SK-N-SH (cell line): ENCODE results near the gene SIGLEC10. TPM values are rescaled to one million over a fixed set of nuclear protein-coding genes. Genes with fewer than 3 reads are reported as not detected.

Source experiments
- CTCF ChIA-PET: fragments of 300-600, 350-600 bp; formaldehyde crosslinking; extraction: SDS; loops from one replicate; lab custom pipeline; 2021; lab: Yijun Ruan, JAX
- POLR2A ChIA-PET: fragments of 350-600 bp; sonication (Branson Sonifier 250); formaldehyde crosslinking; extraction: SDS; loops from one replicate; lab custom pipeline; 2020; ENCODE audit warnings: antibody characterized with exemption, inconsistent platforms; lab: Yijun Ruan, JAX
- DNase-seq: peaks from one replicate; pipeline ENCODE4 v3.0.0; 2012
- H2AFZ ChIP-seq: fragments of 200-600 bp; sonication (generic); 2 replicates; pipeline ENCODE4 v1.8.1; 2016; ENCODE audit warnings: antibody characterized with exemption, mild to moderate bottlenecking, low read depth
- H3F3A ChIP-seq: fragments of 200-600 bp; sonication (generic); replicated peaks from 2 replicates; pipeline ENCODE3; 2016; ENCODE audit warnings: antibody characterized with exemption, mild to moderate bottlenecking; ENCODE audit not compliant: insufficient read depth
- H3K27ac ChIP-seq, 2 experiments: fragments of 200-500 bp in 1 of 2; fragments of 200-600 bp in 1 of 2; sonication (Bioruptor generic) in 1 of 2; sonication (generic), shearing (Covaris generic) in 1 of 2; 2 replicates each; pipeline versions ENCODE4 v1.5.1 to v1.6.1; 2014 to 2016; ENCODE audit warnings: low read depth in 2 of 2, inconsistent platforms in 1 of 2, low read length in 1 of 2, mild to moderate bottlenecking in 1 of 2, mixed read lengths in 1 of 2
- H3K27me3 ChIP-seq: fragments of 200-600 bp; sonication (generic), shearing (Covaris generic); 2 replicates; pipeline ENCODE4 v1.6.1; 2016; ENCODE audit warnings: mixed run types; ENCODE audit not compliant: insufficient read depth
- H3K36me3 ChIP-seq, 2 experiments: fragments of 200-500 bp in 1 of 2; fragments of 200-600 bp in 1 of 2; sonication (Bioruptor generic) in 1 of 2; sonication (generic) in 1 of 2; replicated peaks in 1 of 2; 2 replicates each; pipeline versions ENCODE3 to v1.5.1; 2014 to 2016; ENCODE audit warnings: low read length in 1 of 2, mild to moderate bottlenecking in 1 of 2; ENCODE audit not compliant: insufficient read depth in 2 of 2, control insufficient read depth in 1 of 2
- H3K4me1 ChIP-seq, 2 experiments: fragments of 200-500 bp in 1 of 2; fragments of 200-600 bp in 1 of 2; sonication (Bioruptor generic) in 1 of 2; sonication (generic), shearing (Covaris generic) in 1 of 2; 2 replicates each; pipeline versions ENCODE4 v1.5.1 to v1.6.1; 2014 to 2016; ENCODE audit warnings: low read depth in 1 of 2, low read length in 1 of 2, mixed run types in 1 of 2; ENCODE audit not compliant: insufficient read depth in 2 of 2, control insufficient read depth in 1 of 2
- H3K4me2 ChIP-seq: fragments of 200-600 bp; sonication (generic), shearing (Covaris generic); 2 replicates; pipeline ENCODE4 v1.6.1; 2017; ENCODE audit warnings: mixed run types
- H3K4me3 ChIP-seq, 2 experiments: fragments of 200-500 bp in 1 of 2; fragments of 200-600 bp in 1 of 2; sonication (Bioruptor generic) in 1 of 2; sonication (generic), shearing (Covaris generic) in 1 of 2; 2 replicates each; pipeline versions ENCODE4 v1.5.1 to v1.8.1; 2014 to 2016; ENCODE audit warnings: low read depth in 2 of 2, inconsistent platforms in 1 of 2, low read length in 1 of 2, mild to moderate bottlenecking in 1 of 2, mixed read lengths in 1 of 2, moderate library complexity in 1 of 2
- H3K79me2 ChIP-seq: fragments of 200-600 bp; sonication (generic); 2 replicates; pipeline ENCODE4 v1.8.1; 2017; ENCODE audit warnings: mild to moderate bottlenecking; ENCODE audit not compliant: insufficient read depth
- H3K9ac ChIP-seq: fragments of 200-600 bp; sonication (generic); 2 replicates; pipeline ENCODE4 v1.6.1; 2017; ENCODE audit warnings: mixed run types
- H3K9me2 ChIP-seq: fragments of 200-600 bp; sonication (generic); 2 replicates; pipeline ENCODE4 v1.6.1; 2017; ENCODE audit warnings: mixed run types
- H3K9me3 ChIP-seq: fragments of 200-600 bp; sonication (generic); 2 replicates; pipeline ENCODE4 v1.6.1; 2017; ENCODE audit warnings: mixed run types, mild to moderate bottlenecking, moderate library complexity
- H4K20me1 ChIP-seq: fragments of 200-600 bp; sonication (generic); 2 replicates; pipeline ENCODE4 v1.6.1; 2017; ENCODE audit warnings: mild to moderate bottlenecking, mixed run types; ENCODE audit not compliant: insufficient read depth
- CHD2 ChIP-seq: fragments of 150-350 bp; IDR thresholded peaks from 2 replicates; pipeline ENCODE4 v1.6.1; 2018; ENCODE audit warnings: low read length; ENCODE audit not compliant: partially characterized antibody
- ELF1 ChIP-seq: IDR thresholded peaks from 2 replicates; pipeline ENCODE4 v1.4.0; 2012
- EZH2phosphoT487 ChIP-seq: fragments of 200-600 bp; sonication (generic); IDR thresholded peaks from 2 replicates; pipeline ENCODE4 v1.6.1; 2017; ENCODE audit warnings: low read depth, mixed run types, mild to moderate bottlenecking, antibody characterized with exemption, moderate library complexity, borderline replicate concordance
- FOSL2 ChIP-seq: IDR thresholded peaks from 2 replicates; pipeline ENCODE4 v1.4.0; 2012; ENCODE audit warnings: low read depth, mild to moderate bottlenecking, moderate library complexity, borderline replicate concordance
- FOXJ3 ChIP-seq: sonication (generic); formaldehyde crosslinking; IDR thresholded peaks from 2 replicates; pipeline ENCODE4 v1.5.1; 2020; ENCODE audit warnings: mild to moderate bottlenecking, missing genetic modification reagents
- FOXM1 ChIP-seq: IDR thresholded peaks from 2 replicates; pipeline ENCODE4 v1.4.0; 2012; ENCODE audit warnings: low read depth, mild to moderate bottlenecking
- GABPA ChIP-seq: IDR thresholded peaks from 2 replicates; pipeline ENCODE4 v1.4.0; 2012; ENCODE audit warnings: low read depth, mild to moderate bottlenecking
- IRF3 ChIP-seq: fragments of 150-350 bp; IDR thresholded peaks from 2 replicates; pipeline ENCODE4 v1.6.1; 2016; ENCODE audit warnings: mild to moderate bottlenecking, low read depth, low read length
- JUND ChIP-seq: IDR thresholded peaks from 2 replicates; pipeline ENCODE4 v1.4.0; 2012
- MXI1 ChIP-seq: IDR thresholded peaks from 2 replicates; pipeline ENCODE4 v1.6.1; 2012; ENCODE audit warnings: mild to moderate bottlenecking, low read depth, low read length, improper control_type of control experiment
- NRF1 ChIP-seq: IDR thresholded peaks from 2 replicates; pipeline ENCODE4 v1.6.1; 2012; ENCODE audit warnings: low read depth, mild to moderate bottlenecking, low read length
- PBX3 ChIP-seq: IDR thresholded peaks from 2 replicates; pipeline ENCODE4; 2012
- POLR2AphosphoS5 ChIP-seq: IDR thresholded peaks from 2 replicates; pipeline ENCODE4 v1.6.1; 2012; ENCODE audit warnings: low read depth, low read length
- RAD21 ChIP-seq: IDR thresholded peaks from 2 replicates; pipeline ENCODE4 v1.6.1; 2012; ENCODE audit warnings: mild to moderate bottlenecking, low read length
- REST ChIP-seq: IDR thresholded peaks from 2 replicates; pipeline ENCODE4 v1.6.1; 2012; ENCODE audit warnings: mild to moderate bottlenecking, low read depth, low read length, moderate library complexity
- RFX5 ChIP-seq: IDR thresholded peaks from 2 replicates; pipeline ENCODE4 v1.6.1; 2012; ENCODE audit warnings: mild to moderate bottlenecking, improper control_type of control experiment, low read length
- SMC3 ChIP-seq: IDR thresholded peaks from 2 replicates; pipeline ENCODE4 v1.6.1; 2012; ENCODE audit warnings: low read depth, low read length, improper control_type of control experiment
- TAF1 ChIP-seq: IDR thresholded peaks from 2 replicates; pipeline ENCODE4 v1.6.1; 2012; ENCODE audit warnings: low read depth, mild to moderate bottlenecking, low read length, moderate library complexity, borderline replicate concordance
- TCF12 ChIP-seq: IDR thresholded peaks from 2 replicates; pipeline ENCODE4 v1.4.0; 2012
- TEAD4 ChIP-seq: IDR thresholded peaks from 2 replicates; pipeline ENCODE4 v1.4.0; 2012; ENCODE audit warnings: mild to moderate bottlenecking, borderline replicate concordance; ENCODE audit not compliant: insufficient read depth
- USF2 ChIP-seq: fragments of 150-350 bp; IDR thresholded peaks from 2 replicates; pipeline ENCODE4 v1.6.1; 2017; ENCODE audit warnings: antibody characterized with exemption, low read length, low read depth, borderline replicate concordance
- WGBS: methylation state at CpG from one replicate; pipeline ENCODE4 v1.1.6; 2017; ENCODE audit warnings: low lambda C conversion rate; 5-methylcytosine and 5-hydroxymethylcytosine counted together
- polyA plus RNA-seq, 3 experiments: library from polyadenylated mRNA; depleted of rRNA; stranded (reverse); fragments of >200 nt; gene quantifications; 2 replicates each; pipeline ENCODE4 v1.2.3, GENCODE V29; 2012

The SIGLEC10 gene
- not detected in 2 replicates for polyA plus RNA-seq (2012; rRNA removed)
- polyA plus RNA-seq (2012; cell fraction: cytosol; rRNA removed), result not detected in 2 replicates
- polyA plus RNA-seq (2012; cell fraction: nucleus; rRNA removed), result not detected in 2 replicates

- H3K9ac ChIP-seq, result no peak within 1 kb of the TSS
- ChIA-PET CTCF (interaction anchor here (0.6 to 2.2 kb wide), 5 partner anchors 19 to 722 kb away, joined by 3 to 9 read pairs (median 3); no protein-coding TSS in a partner anchor), POLR2A (no interaction called here)
- peaks cover 16% of the 10 kb centered on the region; the same call in 1 of the 2 replicates for H3K27me3 ChIP-seq
- no peaks in the 10 kb centered on the region for H3F3A ChIP-seq
- no peak for TF ChIP-seq MXI1
- TF ChIP-seq IRF3, result no peak
- no peak for TF ChIP-seq JUND
- TF ChIP-seq SMC3, result no peak
- TF ChIP-seq GABPA, result no peak
- no peak for TF ChIP-seq CHD2
- TF ChIP-seq RFX5, result no peak
- H3K4me3 ChIP-seq, result no peak within 1 kb of the TSS
- H3K4me1 ChIP-seq, result no peaks in the 10 kb centered on the region; a peak in 1 of 4 replicates
- H3K27ac ChIP-seq, result no peak within 1 kb of the TSS
- H4K20me1 ChIP-seq, result no peaks in the 10 kb centered on the region
- no peak within 1 kb of the TSS for H3K4me2 ChIP-seq
- no peak within 1 kb of the TSS for H2AFZ ChIP-seq
- H3K9me2 ChIP-seq, result no peaks in the 10 kb centered on the region
- H3K79me2 ChIP-seq, result no peaks in the 10 kb centered on the region
- no peaks in the 10 kb centered on the region for H3K36me3 ChIP-seq
- no peaks in the 10 kb centered on the region for H3K9me3 ChIP-seq
- no peak for DNase-seq
- WGBS, result 27% methylated on average over 16 of the region's 21 CpGs
These were observed at the start of gene SIGLEC10 for GRCh38 chr19:51417107-51417809. Gene SIGLEC10, minus strand, starts transcription at chr19:51417642. Its CDS starts 61 bp downstream, at chr19:51417581.

- no peak overlapping the region for H3K9ac ChIP-seq
- H3F3A ChIP-seq, result no peaks in the 10 kb centered on the region
- no peak overlapping the region for H3K4me3 ChIP-seq
- 4% methylated on average over 3 of the region's 3 CpGs for WGBS
- no peak overlapping the region for H3K4me2 ChIP-seq
- CTCF ChIA-PET, result interaction anchor here (1.1 to 3.4 kb wide), 4 partner anchors 24 to 190 kb away, joined by 3 to 16 read pairs (median 8); no protein-coding TSS in a partner anchor
- no peaks in the 10 kb centered on the region for H3K9me2 ChIP-seq
- H3K9me3 ChIP-seq, result no peaks in the 10 kb centered on the region
- no peaks in the 10 kb centered on the region for H3K79me2 ChIP-seq
- H3K36me3 ChIP-seq, result no peaks in the 10 kb centered on the region
- no peak overlapping the region for H3K27ac ChIP-seq
- H4K20me1 ChIP-seq, result no peaks in the 10 kb centered on the region
- DNase-seq, result no peak
- no peak overlapping the region for H2AFZ ChIP-seq
- POLR2A ChIA-PET, result no interaction called here
- peaks cover 22% of the 10 kb centered on the region; the same call in 1 of the 2 replicates for H3K27me3 ChIP-seq
- TF ChIP-seq FOSL2 (no peak), SMC3 (no peak), RAD21 (no peak), NRF1 (no peak), FOXJ3 (CRISPR knock-in tag) (no peak), JUND (no peak), TEAD4 (no peak), GABPA (no peak), EZH2phosphoT487 (no peak), POLR2AphosphoS5 (no peak), FOXM1 (no peak), REST (no peak), ELF1 (no peak), TCF12 (no peak), PBX3 (no peak), TAF1 (no peak), USF2 (no peak)
- H3K4me1 ChIP-seq, result no peaks in the 10 kb centered on the region
These were observed 49.3 kb upstream of the SIGLEC10 start for GRCh38 chr19:51466723-51467122.
